ENCODE results near the gene CD8B.

- TF ChIP-seq CTCF (IDR thresholded peaks at IDR 0.05) (no peak), EP300 (IDR thresholded peaks at IDR 0.05) (no peak), POLR2AphosphoS5 (IDR thresholded peaks at IDR 0.05) (no peak)
Measured at GRCh38 chr2:86769838-86770237, 91.8 kb downstream of the CD8B start.

Data from stomach (tissue), 4 donors.